ENCODE data around the gene GPRASP2.

Gene GPRASP2

DNA sequence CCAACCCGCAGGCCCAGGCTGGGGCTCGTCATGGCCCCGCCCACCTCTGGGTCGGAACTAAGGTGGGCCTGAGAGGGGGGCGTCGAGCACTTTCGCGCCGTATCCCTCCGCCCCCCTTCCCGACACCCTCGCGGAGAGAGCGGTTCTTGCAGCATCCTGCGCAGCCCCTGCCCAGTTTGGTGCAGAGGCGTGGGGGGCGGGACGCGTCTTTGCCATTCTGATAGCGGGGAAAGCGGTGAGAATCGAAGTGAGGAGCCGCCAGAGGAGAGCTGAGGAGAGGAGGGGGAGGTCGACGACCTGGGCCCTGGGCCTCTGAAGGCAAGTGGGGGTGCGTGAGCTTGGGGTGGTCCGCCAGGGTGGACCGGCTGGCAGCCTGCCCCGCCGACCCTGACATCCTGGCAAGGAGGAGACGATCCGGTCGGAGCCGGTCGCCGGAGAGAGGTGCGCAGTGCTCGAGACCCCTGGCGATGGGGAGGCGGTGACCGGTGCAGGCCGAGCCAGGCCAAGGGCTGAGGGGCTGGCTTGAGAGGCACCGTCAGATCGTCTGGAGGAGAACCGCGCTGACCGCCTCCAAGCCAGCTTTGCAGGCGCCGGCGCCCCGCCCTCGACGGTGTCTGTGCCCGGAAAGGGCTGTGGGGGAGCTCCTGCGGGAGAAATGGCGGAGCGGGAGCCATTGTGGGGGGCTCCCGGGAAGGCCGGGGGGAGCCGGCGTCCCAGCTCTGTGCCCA, 33.8 kb downstream of the GPRASP2 start:
- no peak for DNase-seq

- no peak for DNase-seq
Measured at GRCh38 chrX:102765217-102765616, 53.0 kb downstream of the GPRASP2 start.

- no peak for DNase-seq
Measured at GRCh38 chrX:102765809-102766208, 53.6 kb downstream of the GPRASP2 start.

DNA sequence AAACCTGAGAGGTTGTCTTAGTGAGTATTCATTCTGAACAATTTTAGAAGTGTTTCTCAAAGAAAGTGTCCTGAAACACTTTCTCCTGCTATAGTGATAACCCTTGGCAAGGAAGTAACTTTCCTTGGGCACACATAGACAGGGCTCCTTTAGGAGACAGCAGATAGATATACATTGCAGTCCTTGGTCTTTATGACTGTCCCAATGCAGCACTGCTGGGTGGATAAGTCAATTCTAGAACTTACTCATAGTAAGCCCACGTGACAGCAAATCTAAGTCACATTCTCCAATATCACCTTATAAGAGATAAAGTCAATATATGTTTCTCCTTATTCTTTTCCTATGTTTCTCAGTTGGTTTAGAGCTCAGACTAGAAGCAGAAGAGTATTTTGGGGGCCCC, 55.0 kb downstream of the GPRASP2 start:
- DNase-seq, result no peak
